ENCODE data around the gene IL9. TPM values are rescaled to one million over a fixed set of nuclear protein-coding genes. Genes with fewer than 3 reads are reported as not detected.

Gene IL9
- total RNA-seq, 1 donor from 2014 or later = not detected

DNA sequence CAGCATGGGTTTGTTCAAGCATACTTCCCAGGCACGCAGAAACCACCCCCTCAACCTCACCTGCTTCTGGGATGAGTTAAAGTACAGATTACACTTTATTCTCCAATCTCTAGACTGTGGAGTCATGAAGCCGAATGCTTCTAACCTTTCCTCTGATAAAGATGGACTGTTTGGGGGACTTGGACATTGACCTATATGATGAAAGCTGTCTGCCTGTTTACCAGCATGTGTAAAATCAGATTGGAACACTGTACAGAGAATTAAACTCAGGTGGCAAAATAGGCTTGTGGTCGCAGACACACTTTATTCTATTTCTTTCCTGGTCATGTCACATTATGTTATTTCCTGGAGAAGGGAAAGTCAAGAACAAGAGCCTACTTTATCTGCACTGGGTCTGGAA is 25.7 kb downstream of the IL9 start:
- H3K4me1 Mint-ChIP-seq = peaks cover 11% of the 10 kb centered on the region
- H3K9me3 Mint-ChIP-seq = no peaks in the 10 kb centered on the region
- H3K36me3 Mint-ChIP-seq (ENCODE audit: low read depth) = no peaks in the 10 kb centered on the region
- peak overlapping the region; percentile 37 for H3K27ac Mint-ChIP-seq (ENCODE audit: unreplicated experiment)
- H3K4me3 Mint-ChIP-seq = no peak overlapping the region
- TF ChIP-seq, protein P1, sequence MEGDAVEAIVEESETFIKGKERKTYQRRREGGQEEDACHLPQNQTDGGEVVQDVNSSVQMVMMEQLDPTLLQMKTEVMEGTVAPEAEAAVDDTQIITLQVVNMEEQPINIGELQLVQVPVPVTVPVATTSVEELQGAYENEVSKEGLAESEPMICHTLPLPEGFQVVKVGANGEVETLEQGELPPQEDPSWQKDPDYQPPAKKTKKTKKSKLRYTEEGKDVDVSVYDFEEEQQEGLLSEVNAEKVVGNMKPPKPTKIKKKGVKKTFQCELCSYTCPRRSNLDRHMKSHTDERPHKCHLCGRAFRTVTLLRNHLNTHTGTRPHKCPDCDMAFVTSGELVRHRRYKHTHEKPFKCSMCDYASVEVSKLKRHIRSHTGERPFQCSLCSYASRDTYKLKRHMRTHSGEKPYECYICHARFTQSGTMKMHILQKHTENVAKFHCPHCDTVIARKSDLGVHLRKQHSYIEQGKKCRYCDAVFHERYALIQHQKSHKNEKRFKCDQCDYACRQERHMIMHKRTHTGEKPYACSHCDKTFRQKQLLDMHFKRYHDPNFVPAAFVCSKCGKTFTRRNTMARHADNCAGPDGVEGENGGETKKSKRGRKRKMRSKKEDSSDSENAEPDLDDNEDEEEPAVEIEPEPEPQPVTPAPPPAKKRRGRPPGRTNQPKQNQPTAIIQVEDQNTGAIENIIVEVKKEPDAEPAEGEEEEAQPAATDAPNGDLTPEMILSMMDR (conservative IDR thresholded peaks at IDR 0.05) = no peak
- no peak for DNase-seq (ENCODE audit: low read depth, low spot score)
- H3K27me3 Mint-ChIP-seq (ENCODE audit: low read depth) = peaks cover 41% of the 10 kb centered on the region

DNA sequence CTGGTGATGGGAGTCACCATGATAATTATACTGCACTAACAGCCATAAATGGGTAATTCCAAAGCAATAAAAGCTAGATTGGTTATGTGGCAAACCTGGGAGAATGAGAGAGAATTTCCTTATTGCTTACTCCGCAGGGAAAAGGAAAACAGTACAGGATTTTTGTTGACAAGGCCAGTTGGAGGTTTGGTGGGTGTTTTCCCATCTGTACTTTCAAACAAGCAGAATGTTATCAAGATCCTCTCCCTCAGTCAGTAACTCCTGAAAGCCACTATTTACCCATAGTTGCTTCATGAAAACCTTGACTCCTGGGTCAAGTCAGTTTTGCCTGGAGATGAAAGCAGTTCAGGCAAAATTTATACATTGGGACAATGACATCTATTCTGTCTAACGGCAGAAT is 26.4 kb downstream of the IL9 start:
- Mint-ChIP-seq H3K4me1 (peaks cover 11% of the 10 kb centered on the region), H3K4me3 (no peak overlapping the region), H3K27me3 (ENCODE audit: low read depth) (peaks cover 39% of the 10 kb centered on the region), H3K36me3 (ENCODE audit: low read depth) (no peaks in the 10 kb centered on the region), H3K9me3 (peaks cover 2% of the 10 kb centered on the region), H3K27ac (ENCODE audit: unreplicated experiment) (no peak overlapping the region)
- DNase-seq (ENCODE audit: low read depth, low spot score) = no peak
- TF ChIP-seq, protein P1 (conservative IDR thresholded peaks at IDR 0.05) = no peak

DNA sequence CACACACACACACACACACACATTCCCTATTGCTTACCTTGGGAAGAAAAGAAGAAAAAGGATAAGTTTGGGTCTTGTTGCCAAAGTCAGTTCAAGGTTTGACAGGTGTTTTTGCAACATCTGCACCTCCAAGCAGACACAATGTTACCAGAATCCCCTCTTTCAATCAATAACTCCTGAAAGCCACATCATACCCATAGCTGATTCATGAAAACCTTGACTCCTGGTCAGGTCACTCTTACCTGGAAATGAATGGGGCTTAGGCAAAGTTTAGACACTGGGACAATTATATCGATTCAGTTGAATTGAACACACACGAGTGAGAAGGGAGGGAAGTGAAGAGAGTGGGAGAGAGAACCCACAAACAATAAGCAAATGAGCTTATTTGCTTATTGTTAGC is 27.0 kb downstream of the IL9 start:
- Mint-ChIP-seq H3K9me3 (peaks cover 2% of the 10 kb centered on the region), H3K4me1 (peaks cover 11% of the 10 kb centered on the region), H3K4me3 (no peak overlapping the region), H3K27me3 (ENCODE audit: low read depth) (peaks cover 40% of the 10 kb centered on the region), H3K27ac (ENCODE audit: unreplicated experiment) (no peak overlapping the region), H3K36me3 (ENCODE audit: low read depth) (no peaks in the 10 kb centered on the region)
- TF ChIP-seq, protein P1 (conservative IDR thresholded peaks at IDR 0.05) = no peak
- DNase-seq (ENCODE audit: low read depth, low spot score) = no peak

DNA sequence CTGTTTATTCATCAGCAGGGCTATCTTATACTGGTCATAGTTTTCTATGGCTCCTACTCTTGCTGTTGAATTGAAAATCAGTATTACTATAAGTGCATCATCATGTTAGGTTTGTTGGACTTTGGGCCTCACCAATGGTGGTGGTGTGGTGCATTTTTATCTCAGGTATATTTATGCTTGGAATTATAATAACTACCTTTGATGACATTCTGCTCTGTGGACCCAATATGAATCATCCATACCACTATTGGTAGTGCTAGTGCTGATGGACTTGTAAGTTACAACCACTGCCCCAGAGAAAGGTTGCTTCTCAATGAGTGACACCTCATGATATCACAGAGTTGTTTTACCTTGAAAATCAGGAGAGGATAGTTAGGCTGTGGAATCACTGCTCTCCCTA is 28.0 kb downstream of the IL9 start:
- Mint-ChIP-seq H3K9me3 (peaks cover 2% of the 10 kb centered on the region), H3K4me1 (peaks cover 11% of the 10 kb centered on the region), H3K4me3 (no peak overlapping the region), H3K27me3 (ENCODE audit: low read depth) (peaks cover 40% of the 10 kb centered on the region), H3K27ac (ENCODE audit: unreplicated experiment) (no peak overlapping the region), H3K36me3 (ENCODE audit: low read depth) (no peaks in the 10 kb centered on the region)
- no peak for DNase-seq (ENCODE audit: low read depth, low spot score)
- TF ChIP-seq, protein P1 (conservative IDR thresholded peaks at IDR 0.05) = no peak

DNA sequence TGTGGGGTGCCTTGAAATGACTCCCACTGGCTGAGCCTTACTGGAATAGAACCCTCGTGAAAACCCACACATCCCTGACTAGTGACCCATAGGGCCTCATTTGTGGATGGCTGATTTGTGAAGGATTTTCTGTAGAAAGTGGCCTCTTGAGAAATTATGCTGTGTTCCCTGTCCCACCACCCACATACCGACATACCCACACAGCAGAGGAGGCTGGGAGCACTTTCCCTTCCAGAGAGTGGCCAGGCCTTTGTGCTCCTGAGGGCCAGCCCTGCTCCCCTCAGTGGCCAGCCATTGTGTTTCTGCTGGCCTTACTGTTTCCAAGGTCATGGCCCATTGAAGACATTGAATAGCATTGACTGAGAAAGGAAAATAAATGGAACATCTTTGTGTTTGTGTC is 29.6 kb downstream of the IL9 start:
- Mint-ChIP-seq H3K36me3 (ENCODE audit: low read depth) (no peaks in the 10 kb centered on the region), H3K27me3 (ENCODE audit: low read depth) (peaks cover 40% of the 10 kb centered on the region), H3K27ac (ENCODE audit: unreplicated experiment) (no peak overlapping the region), H3K4me3 (no peak overlapping the region), H3K4me1 (peaks cover 11% of the 10 kb centered on the region), H3K9me3 (peaks cover 2% of the 10 kb centered on the region)
- no peak for DNase-seq (ENCODE audit: low read depth, low spot score)
- TF ChIP-seq, protein P1 (conservative IDR thresholded peaks at IDR 0.05) = no peak

All from neural crest cell (in vitro differentiated cells).